ENCODE data around the gene KBTBD12. TPM values are rescaled to one million over a fixed set of nuclear protein-coding genes. Genes with fewer than 3 reads are reported as not detected.

KBTBD12 gene
- total RNA-seq, 1 donor from 2014 or later, result not detected

GRCh38 chr3:127986803-127987202 lies 71.8 kb downstream of the KBTBD12 start:
- Mint-ChIP-seq H3K4me1 (no peaks in the 10 kb centered on the region), H3K4me3 (no peak overlapping the region), H3K9me3 (peaks cover 2% of the 10 kb centered on the region), H3K36me3 (no peaks in the 10 kb centered on the region), H3K27me3 (ENCODE audit: insufficient read depth, low read depth) (peaks cover 3% of the 10 kb centered on the region), H3K27ac (no peak overlapping the region)
- Histone ChIP-seq H3K27ac (no peak overlapping the region), H3K4me1 (no peaks in the 10 kb centered on the region), H3K4me2 (no peak overlapping the region), H3K79me2 (ENCODE audit: low read depth) (no peaks in the 10 kb centered on the region), H2AFZ (replicated peaks) (no peak overlapping the region), H3K36me3 (no peaks in the 10 kb centered on the region), H3F3A (ENCODE audit: low read depth) (no peaks in the 10 kb centered on the region), H3K9me3 (ENCODE audit: low read depth) (no peaks in the 10 kb centered on the region), H3K27me3 (no peaks in the 10 kb centered on the region), H3K9ac (no peak overlapping the region), H3K4me3 (no peak overlapping the region), H4K20me1 (ENCODE audit: low read depth) (no peaks in the 10 kb centered on the region)
- DNase-seq (ENCODE audit: low spot score), result no peak
- TF ChIP-seq CTCF (IDR thresholded peaks at IDR 0.05) (no peak), EZH2phosphoT487 (IDR thresholded peaks at IDR 0.05) (no peak), EZH2 (IDR thresholded peaks at IDR 0.05) (no peak)

GRCh38 chr3:127987309-127987995 lies 72.4 kb downstream of the KBTBD12 start:
- H3K36me3 Mint-ChIP-seq, result no peaks in the 10 kb centered on the region
- H3K4me1 Mint-ChIP-seq, result peaks cover 2% of the 10 kb centered on the region
- Histone ChIP-seq H3K27ac (no peak overlapping the region), H2AFZ (replicated peaks) (no peak overlapping the region), H3K9me3 (ENCODE audit: low read depth) (no peaks in the 10 kb centered on the region), H3K79me2 (ENCODE audit: low read depth) (no peaks in the 10 kb centered on the region), H3K4me2 (no peak overlapping the region), H3F3A (ENCODE audit: low read depth) (no peaks in the 10 kb centered on the region), H3K4me1 (no peaks in the 10 kb centered on the region), H3K27me3 (no peaks in the 10 kb centered on the region), H4K20me1 (ENCODE audit: low read depth) (no peaks in the 10 kb centered on the region), H3K36me3 (no peaks in the 10 kb centered on the region), H3K9ac (no peak overlapping the region), H3K4me3 (no peak overlapping the region)
- peaks cover 2% of the 10 kb centered on the region for H3K9me3 Mint-ChIP-seq
- no peak for DNase-seq (ENCODE audit: low spot score)
- H3K27me3 Mint-ChIP-seq (ENCODE audit: insufficient read depth, low read depth), result peaks cover 3% of the 10 kb centered on the region
- H3K4me3 Mint-ChIP-seq, result no peak overlapping the region
- H3K27ac Mint-ChIP-seq, result no peak overlapping the region
- TF ChIP-seq CTCF (IDR thresholded peaks at IDR 0.05), result no peak
- TF ChIP-seq EZH2 (IDR thresholded peaks at IDR 0.05), result no peak
- no peak for TF ChIP-seq EZH2phosphoT487 (IDR thresholded peaks at IDR 0.05)

GRCh38 chr3:127988770-127989557 lies 73.9 kb downstream of the KBTBD12 start:
- Histone ChIP-seq H3K4me2 (no peak overlapping the region), H4K20me1 (ENCODE audit: low read depth) (no peaks in the 10 kb centered on the region), H3K4me1 (no peaks in the 10 kb centered on the region), H3K79me2 (ENCODE audit: low read depth) (no peaks in the 10 kb centered on the region), H3K9ac (no peak overlapping the region), H3F3A (ENCODE audit: low read depth) (no peaks in the 10 kb centered on the region), H3K27me3 (no peaks in the 10 kb centered on the region), H2AFZ (replicated peaks) (no peak overlapping the region), H3K36me3 (no peaks in the 10 kb centered on the region), H3K9me3 (ENCODE audit: low read depth) (no peaks in the 10 kb centered on the region), H3K4me3 (no peak overlapping the region), H3K27ac (no peak overlapping the region)
- DNase-seq (ENCODE audit: low spot score), result no peak
- TF ChIP-seq EZH2phosphoT487 (IDR thresholded peaks at IDR 0.05), result no peak
- no peak for TF ChIP-seq CTCF (IDR thresholded peaks at IDR 0.05)
- no peak for TF ChIP-seq EZH2 (IDR thresholded peaks at IDR 0.05)
- peaks cover 2% of the 10 kb centered on the region for H3K4me1 Mint-ChIP-seq
- no peaks in the 10 kb centered on the region for H3K36me3 Mint-ChIP-seq
- no peak overlapping the region for H3K4me3 Mint-ChIP-seq
- H3K9me3 Mint-ChIP-seq, result no peaks in the 10 kb centered on the region
- H3K27ac Mint-ChIP-seq, result no peak overlapping the region
- H3K27me3 Mint-ChIP-seq (ENCODE audit: insufficient read depth, low read depth), result peaks cover 3% of the 10 kb centered on the region
